ENCODE measurements around the gene CTXN3. TPM values are rescaled to one million over a fixed set of nuclear protein-coding genes. Genes with fewer than 3 reads are reported as not detected.

Gene CTXN3
- total RNA-seq, 4 donors from 2014 or later: 0.13 TPM; not detected in 3

DNA sequence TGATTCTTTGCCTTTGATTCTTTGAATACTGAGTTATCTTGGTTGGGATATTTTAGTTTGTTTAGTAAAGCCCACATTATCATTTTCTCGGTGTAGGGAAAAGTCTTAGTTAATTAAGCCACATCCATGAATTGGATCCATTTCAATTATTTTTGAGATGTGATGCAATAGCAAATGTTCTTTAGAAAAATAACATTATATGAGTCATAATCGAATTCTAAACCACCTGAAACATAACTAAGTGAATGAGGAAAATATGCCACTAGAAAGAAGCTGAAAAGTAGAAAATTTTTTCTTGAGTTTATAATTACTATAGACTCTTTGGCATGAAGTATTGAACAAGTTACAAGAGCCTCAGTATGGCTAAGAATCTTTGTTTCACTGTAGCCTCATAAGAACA is 36.8 kb downstream of the CTXN3 start:
- 26 to 42% methylated on average over 2 of the region's 2 CpGs for WGBS, 2 donors
- H3K36me3 ChIP-seq: no peaks in the 10 kb centered on the region
- no peaks in the 10 kb centered on the region for H3K9me3 ChIP-seq
- H3K27ac ChIP-seq: no peak overlapping the region
- no peaks in the 10 kb centered on the region for H3K27me3 ChIP-seq
- peaks cover 0 to 15% (median 0%) of the 10 kb centered on the region in 3 donors for H3K4me1 ChIP-seq
- no peak for TF ChIP-seq POLR2A (IDR thresholded peaks at IDR 0.05)
- TF ChIP-seq, protein P1, sequence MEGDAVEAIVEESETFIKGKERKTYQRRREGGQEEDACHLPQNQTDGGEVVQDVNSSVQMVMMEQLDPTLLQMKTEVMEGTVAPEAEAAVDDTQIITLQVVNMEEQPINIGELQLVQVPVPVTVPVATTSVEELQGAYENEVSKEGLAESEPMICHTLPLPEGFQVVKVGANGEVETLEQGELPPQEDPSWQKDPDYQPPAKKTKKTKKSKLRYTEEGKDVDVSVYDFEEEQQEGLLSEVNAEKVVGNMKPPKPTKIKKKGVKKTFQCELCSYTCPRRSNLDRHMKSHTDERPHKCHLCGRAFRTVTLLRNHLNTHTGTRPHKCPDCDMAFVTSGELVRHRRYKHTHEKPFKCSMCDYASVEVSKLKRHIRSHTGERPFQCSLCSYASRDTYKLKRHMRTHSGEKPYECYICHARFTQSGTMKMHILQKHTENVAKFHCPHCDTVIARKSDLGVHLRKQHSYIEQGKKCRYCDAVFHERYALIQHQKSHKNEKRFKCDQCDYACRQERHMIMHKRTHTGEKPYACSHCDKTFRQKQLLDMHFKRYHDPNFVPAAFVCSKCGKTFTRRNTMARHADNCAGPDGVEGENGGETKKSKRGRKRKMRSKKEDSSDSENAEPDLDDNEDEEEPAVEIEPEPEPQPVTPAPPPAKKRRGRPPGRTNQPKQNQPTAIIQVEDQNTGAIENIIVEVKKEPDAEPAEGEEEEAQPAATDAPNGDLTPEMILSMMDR (IDR thresholded peaks at IDR 0.05): no peak
- no peak for DNase-seq
- H3K4me3 ChIP-seq: no peak overlapping the region
- intact Hi-C loops (cut with DNase I): no loop called here

DNA sequence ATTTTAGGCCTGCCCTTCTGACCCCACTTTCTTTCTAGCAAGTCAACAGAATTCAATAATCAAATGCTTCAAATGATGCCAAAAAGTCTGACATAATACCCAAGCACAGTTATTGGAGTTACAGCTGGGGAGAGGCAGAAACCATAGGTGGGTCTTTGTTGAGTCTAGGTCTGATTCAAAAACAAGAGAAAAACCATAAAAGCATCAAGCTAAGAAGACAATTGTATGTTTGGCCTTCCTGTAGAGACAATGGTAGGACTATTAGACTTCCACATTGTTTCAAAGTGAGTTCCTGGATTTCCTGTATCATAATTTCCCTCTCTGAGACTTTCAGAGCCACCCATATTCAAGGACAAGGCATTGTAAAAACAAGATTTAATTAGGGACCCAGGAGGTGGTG is 37.5 kb downstream of the CTXN3 start:
- intact Hi-C loops (cut with DNase I): no loop called here
- Histone ChIP-seq H3K27ac (no peak overlapping the region), H3K4me3 (no peak overlapping the region), H3K4me1 (peaks cover 0 to 15% (median 0%) of the 10 kb centered on the region in 3 donors), H3K36me3 (no peaks in the 10 kb centered on the region), H3K9me3 (no peaks in the 10 kb centered on the region), H3K27me3 (no peaks in the 10 kb centered on the region)
- DNase-seq: no peak
- TF ChIP-seq, protein P1 (IDR thresholded peaks at IDR 0.05): no peak
- no peak for TF ChIP-seq POLR2A (IDR thresholded peaks at IDR 0.05)

DNA sequence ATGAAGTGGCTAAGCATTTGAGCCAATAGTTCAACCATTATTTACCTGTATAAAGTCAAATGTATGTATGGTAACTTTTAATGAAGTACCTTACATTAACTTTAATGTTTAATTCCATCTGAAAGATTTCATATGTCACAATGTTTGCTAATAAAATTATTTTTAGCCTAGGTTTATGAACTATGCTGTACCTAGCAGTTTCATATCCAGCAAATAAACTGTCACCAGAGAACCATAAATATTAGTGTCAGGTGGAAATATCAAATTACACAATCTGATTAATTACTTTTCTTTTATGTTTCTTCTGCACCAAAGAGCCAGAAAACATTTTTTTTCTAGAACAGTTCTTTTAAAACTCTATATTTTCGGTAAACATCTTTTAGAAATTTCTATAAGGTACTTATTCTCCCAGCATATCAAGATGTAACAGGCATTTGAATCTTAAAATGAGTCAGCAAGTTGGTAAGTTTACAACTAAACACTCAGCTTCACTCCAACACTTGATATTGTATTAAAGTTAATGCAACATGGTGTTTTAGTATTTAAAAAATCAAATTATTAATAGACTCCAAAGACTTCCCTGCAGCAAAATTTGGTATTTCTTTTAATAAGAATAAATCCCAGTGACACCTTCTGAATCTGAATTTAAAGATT is 45.8 kb downstream of the CTXN3 start:
- Histone ChIP-seq H3K36me3 (no peaks in the 10 kb centered on the region), H3K27me3 (no peaks in the 10 kb centered on the region), H3K27ac (no peak overlapping the region), H3K4me3 (no peak overlapping the region), H3K4me1 (no peaks in the 10 kb centered on the region), H3K9me3 (no peaks in the 10 kb centered on the region)
- TF ChIP-seq, protein P1 (IDR thresholded peaks at IDR 0.05): no peak
- no peak for TF ChIP-seq POLR2A (IDR thresholded peaks at IDR 0.05)
- intact Hi-C loops (cut with DNase I): no loop called here
- WGBS, 2 donors: 74 to 87% methylated on average over 1 of the region's 1 CpG
- no peak for DNase-seq

DNA sequence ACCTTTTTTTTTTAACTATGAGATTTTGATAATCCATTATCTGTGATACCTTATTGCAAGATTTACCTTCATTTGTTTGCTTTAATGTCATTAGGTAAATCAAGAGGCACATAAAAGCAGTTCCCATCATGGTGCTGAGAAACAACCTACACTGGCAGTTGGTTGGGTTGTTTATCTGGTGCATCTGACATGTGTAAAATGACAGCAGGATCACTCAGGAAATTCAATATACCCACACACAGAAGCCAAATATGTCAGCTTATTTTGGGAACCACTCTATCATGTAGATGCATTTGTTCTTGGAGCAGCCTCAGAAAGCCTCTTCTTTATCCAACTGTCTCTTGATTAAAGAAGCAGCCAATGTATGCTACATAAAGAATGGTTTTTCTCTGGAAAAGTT is 46.5 kb downstream of the CTXN3 start:
- Histone ChIP-seq H3K36me3 (no peaks in the 10 kb centered on the region), H3K4me3 (no peak overlapping the region), H3K27me3 (no peaks in the 10 kb centered on the region), H3K27ac (no peak overlapping the region), H3K4me1 (no peaks in the 10 kb centered on the region), H3K9me3 (no peaks in the 10 kb centered on the region)
- no peak for DNase-seq
- TF ChIP-seq POLR2A (IDR thresholded peaks at IDR 0.05): no peak
- TF ChIP-seq, protein P1 (IDR thresholded peaks at IDR 0.05): no peak
- intact Hi-C loops (cut with DNase I): no loop called here

DNA sequence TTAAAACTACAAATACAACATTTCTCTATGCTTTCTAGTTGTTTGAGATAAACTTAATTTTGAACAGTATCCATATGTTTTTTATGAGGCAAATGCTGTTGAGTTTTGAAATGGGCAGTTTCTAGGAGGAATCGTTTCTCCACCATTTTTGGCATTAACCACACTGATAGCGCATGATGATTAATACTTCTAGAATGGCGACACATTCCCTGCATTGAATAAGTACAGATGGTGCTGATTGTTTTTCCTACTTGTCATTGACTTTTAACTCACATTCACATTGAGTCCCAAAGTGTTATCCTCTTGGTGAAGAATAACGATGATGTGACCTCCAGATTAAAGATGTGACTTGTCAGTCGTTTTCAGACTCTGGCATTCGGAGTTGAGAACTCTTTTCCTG is 47.8 kb downstream of the CTXN3 start:
- WGBS, 2 donors: 70 to 71% methylated on average over 6 of the region's 6 CpGs
- no peaks in the 10 kb centered on the region for H3K27me3 ChIP-seq

More for the DNA sequence above, 47.8 kb downstream of the CTXN3 start:
- no peak overlapping the region for H3K4me3 ChIP-seq
- no peaks in the 10 kb centered on the region for H3K36me3 ChIP-seq
- no peak overlapping the region for H3K27ac ChIP-seq
- intact Hi-C loops (cut with DNase I): no loop called here
- no peak for DNase-seq
- TF ChIP-seq POLR2A (IDR thresholded peaks at IDR 0.05): no peak
- no peaks in the 10 kb centered on the region for H3K9me3 ChIP-seq
- H3K4me1 ChIP-seq: no peaks in the 10 kb centered on the region
